HFFc6 (cell line): ENCODE data around the gene RER1. TPM values are rescaled to one million over a fixed set of nuclear protein-coding genes. Genes with fewer than 3 reads are reported as not detected.

ENCODE experiments used
- DNase-seq: peaks from one replicate; pipeline ENCODE4 v3.0.0-alpha.2; 2018
- H3K27ac Mint-ChIP-seq: 2 replicates; pipeline ENCODE4 v1.8.0; 2020; ENCODE audit warnings: mild to moderate bottlenecking, mixed read lengths
- H3K27me3 Mint-ChIP-seq: 2 replicates; pipeline ENCODE4 v1.8.0; 2021; ENCODE audit warnings: mild to moderate bottlenecking, moderate library complexity, mixed read lengths; ENCODE audit not compliant: insufficient read depth
- H3K36me3 Mint-ChIP-seq: 2 replicates; pipeline ENCODE4 v1.8.0; 2021; ENCODE audit warnings: low read depth, mixed read lengths
- H3K4me1 Mint-ChIP-seq: 2 replicates; pipeline ENCODE4 v1.8.0; 2020; ENCODE audit warnings: low read depth, mixed read lengths
- H3K4me3 Mint-ChIP-seq: 2 replicates; pipeline ENCODE4 v1.8.0; 2020; ENCODE audit warnings: mild to moderate bottlenecking, moderate library complexity, mixed read lengths
- H3K9me3 Mint-ChIP-seq: 2 replicates; pipeline ENCODE4 v1.8.0; 2020; ENCODE audit warnings: mild to moderate bottlenecking, mixed read lengths
- total RNA-seq, 6 experiments: library from RNA; stranded (reverse); fragmentation: NEBNext Ultra II Directional; extraction: Animal tissue kit (Norgen Biotek cat#: 25700); gene quantifications; 2 replicates in 1 of 6; 3 replicates in 5 of 6; pipeline ENCODE4 v1.2.3, GENCODE V29; 2021
- TF ChIP-seq, protein P1 (sequence below): fragments of 200-600 bp; sonication (generic); IDR thresholded peaks from 2 replicates; pipeline ENCODE4 v1.5.0; 2021; ENCODE audit warnings: antibody characterized with exemption, mild to moderate bottlenecking

RER1 gene
- total RNA-seq, 6 experiments from 2014 or later = 254 to 303 (median 283) TPM

DNA sequence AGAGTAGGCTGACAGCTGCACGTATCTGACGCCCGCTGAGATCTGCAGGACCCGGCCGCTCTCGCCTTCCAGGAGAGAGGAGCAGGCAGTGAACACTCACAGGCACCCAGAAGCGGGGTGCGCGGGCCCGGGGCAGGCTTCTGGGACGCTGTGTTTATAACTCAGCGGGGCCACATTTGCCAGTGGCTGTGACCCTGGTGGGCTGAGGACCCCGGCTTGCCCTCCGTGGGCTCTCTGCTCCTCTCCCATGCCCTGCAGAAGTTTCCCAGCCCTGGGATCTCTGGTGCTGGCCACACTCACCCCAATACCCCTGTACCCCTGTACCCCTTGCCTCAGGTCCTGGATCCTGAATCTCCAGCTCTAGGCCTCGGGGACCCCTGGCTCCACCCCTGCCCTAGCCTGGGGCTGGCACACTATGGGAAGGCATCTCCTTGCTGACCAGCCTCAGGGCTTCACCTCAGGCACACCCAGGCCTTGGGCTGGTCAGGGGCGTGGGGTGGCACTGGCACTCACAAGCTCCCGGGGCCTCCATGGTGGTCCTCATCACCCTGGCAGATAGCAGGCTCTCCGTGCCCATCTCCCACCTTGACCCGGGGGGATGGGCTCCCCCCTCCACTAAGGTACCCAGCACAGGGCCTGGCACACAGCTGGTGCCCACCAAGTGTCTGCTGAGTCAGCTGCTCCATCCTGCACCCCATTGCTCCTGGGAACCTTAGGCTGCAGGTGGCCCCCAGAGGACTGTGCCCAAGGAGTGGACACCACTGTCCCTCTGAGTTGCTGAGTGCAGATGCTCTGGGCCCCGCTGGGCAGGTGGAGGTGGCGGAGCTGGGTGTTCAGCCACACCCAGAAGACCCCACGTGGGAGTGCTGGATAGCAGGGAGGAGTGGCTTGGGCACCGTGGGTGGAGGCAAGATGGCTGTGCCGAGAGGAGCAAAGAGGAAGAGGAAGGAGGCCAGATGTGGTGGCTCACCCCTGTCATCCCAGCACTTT is 32.7 kb upstream of the RER1 start:
- Mint-ChIP-seq H3K27me3 (peaks cover 1% of the 10 kb centered on the region), H3K27ac (no peak overlapping the region), H3K4me1 (peaks cover 13% of the 10 kb centered on the region), H3K9me3 (peaks cover 12% of the 10 kb centered on the region), H3K36me3 (peaks cover 11% of the 10 kb centered on the region), H3K4me3 (no peak overlapping the region)
- TF ChIP-seq, protein P1, sequence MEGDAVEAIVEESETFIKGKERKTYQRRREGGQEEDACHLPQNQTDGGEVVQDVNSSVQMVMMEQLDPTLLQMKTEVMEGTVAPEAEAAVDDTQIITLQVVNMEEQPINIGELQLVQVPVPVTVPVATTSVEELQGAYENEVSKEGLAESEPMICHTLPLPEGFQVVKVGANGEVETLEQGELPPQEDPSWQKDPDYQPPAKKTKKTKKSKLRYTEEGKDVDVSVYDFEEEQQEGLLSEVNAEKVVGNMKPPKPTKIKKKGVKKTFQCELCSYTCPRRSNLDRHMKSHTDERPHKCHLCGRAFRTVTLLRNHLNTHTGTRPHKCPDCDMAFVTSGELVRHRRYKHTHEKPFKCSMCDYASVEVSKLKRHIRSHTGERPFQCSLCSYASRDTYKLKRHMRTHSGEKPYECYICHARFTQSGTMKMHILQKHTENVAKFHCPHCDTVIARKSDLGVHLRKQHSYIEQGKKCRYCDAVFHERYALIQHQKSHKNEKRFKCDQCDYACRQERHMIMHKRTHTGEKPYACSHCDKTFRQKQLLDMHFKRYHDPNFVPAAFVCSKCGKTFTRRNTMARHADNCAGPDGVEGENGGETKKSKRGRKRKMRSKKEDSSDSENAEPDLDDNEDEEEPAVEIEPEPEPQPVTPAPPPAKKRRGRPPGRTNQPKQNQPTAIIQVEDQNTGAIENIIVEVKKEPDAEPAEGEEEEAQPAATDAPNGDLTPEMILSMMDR = no peak
- no peak for DNase-seq

DNA sequence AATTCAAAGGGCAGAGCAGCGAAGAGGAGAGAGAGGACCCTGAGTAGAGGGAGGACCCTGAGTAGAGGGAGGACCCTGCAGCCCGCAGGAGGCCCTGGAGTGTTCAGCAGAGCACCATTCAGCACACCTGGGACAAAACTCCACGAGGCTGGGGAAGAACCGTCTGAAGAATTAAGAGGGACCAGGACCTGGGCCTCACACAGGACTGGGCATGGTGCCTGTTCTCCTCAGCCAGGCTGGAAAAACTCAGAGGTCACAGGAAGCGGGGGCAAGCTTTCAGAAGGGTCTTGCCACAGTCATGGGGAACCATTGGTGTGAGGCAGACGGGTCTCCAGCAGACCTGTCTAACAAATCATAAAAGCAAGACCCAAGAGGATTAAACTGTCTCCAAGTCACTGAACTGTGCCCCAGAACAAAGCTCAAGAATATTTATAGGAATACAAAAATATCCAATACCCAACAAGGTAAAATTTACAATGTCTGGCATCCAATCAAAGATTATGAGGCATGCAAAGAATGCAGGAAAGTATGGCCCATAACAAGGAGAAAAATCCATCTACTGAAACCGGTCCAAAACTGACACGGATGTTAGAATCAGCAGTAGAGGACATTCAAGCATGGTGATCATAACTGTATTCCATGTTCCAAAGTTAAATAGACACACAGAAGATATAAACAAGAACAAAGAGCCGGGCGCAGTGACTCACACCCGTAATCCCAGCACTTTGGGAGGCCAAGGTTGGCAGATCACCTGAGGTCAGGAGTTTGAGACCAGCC is 30.9 kb upstream of the RER1 start:
- H3K27ac Mint-ChIP-seq = no peak overlapping the region
- H3K4me1 Mint-ChIP-seq = peaks cover 13% of the 10 kb centered on the region
- H3K9me3 Mint-ChIP-seq = peaks cover 15% of the 10 kb centered on the region
- H3K36me3 Mint-ChIP-seq = peaks cover 13% of the 10 kb centered on the region
- TF ChIP-seq, protein P1 = no peak
- H3K27me3 Mint-ChIP-seq = no peaks in the 10 kb centered on the region; the same call in none of the 2 replicates
- DNase-seq = no peak
- H3K4me3 Mint-ChIP-seq = no peak overlapping the region

- H3K27ac Mint-ChIP-seq = no peak overlapping the region
- H3K4me3 Mint-ChIP-seq = no peak overlapping the region
- H3K27me3 Mint-ChIP-seq = no peaks in the 10 kb centered on the region; the same call in none of the 2 replicates
- TF ChIP-seq, protein P1 = no peak
- no peak for DNase-seq
- H3K36me3 Mint-ChIP-seq = peaks cover 13% of the 10 kb centered on the region
- peaks cover 13% of the 10 kb centered on the region for H3K4me1 Mint-ChIP-seq
- H3K9me3 Mint-ChIP-seq = peaks cover 15% of the 10 kb centered on the region
Measured at GRCh38 chr1:2363847-2364513, 27.7 kb upstream of the RER1 start.

DNA sequence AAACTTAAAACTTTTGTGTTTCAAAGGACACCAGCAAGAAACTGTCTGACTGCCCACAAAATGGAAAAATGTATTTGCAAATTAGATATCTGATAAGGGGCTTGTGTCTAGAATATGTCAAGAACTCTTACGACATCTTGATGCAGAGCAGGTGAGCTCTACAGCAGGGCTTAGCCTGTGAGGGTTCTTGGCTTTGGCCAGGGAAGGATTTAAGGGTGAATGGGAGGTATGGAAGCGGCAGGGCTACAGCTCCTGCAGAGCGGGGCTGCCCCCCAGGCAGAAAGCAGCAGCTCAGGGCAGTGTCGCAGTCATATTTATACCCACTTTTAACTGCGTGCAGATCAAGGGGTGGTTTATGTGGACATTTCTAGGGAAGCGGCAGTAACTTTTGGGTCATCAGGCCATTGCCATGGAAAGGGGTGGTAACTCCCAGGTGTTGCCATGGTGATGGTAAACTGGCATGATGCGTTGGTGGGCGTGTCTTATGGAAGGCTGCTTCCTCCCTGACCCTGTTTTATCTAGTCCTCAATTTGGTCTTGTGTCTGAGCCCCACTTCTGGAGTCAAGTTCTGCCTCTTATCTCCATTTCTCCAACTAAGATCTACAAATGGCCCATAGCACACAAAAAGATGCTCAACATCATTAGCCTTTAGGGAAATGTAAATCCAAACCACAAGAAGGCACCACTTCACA is 23.4 kb upstream of the RER1 start:
- Mint-ChIP-seq H3K9me3 (peaks cover 8% of the 10 kb centered on the region), H3K36me3 (peaks cover 7% of the 10 kb centered on the region; the same call in 1 of the 2 replicates), H3K27me3 (no peaks in the 10 kb centered on the region; the same call in 1 of the 2 replicates), H3K4me3 (no peak overlapping the region), H3K27ac (no peak overlapping the region), H3K4me1 (no peaks in the 10 kb centered on the region)
- TF ChIP-seq, protein P1 = no peak
- no peak for DNase-seq
